GM18867 (cell line): ENCODE results near the gene STARD3.

Experiments
- ATAC-seq: cut with Tn5 transposase; IDR thresholded peaks from one replicate; pipeline ENCODE4 v1.9.1; 2021; ENCODE audit warnings: mild to moderate bottlenecking, moderate library complexity; ENCODE audit not compliant: unreplicated experiment

STARD3 gene

GRCh38 chr17:39634384-39634871 is 2.5 kb upstream of the STARD3 start:
- no peak for ATAC-seq

GRCh38 chr17:39635614-39636176 is 1.2 kb upstream of the STARD3 start:
- no peak for ATAC-seq

GRCh38 chr17:39636587-39636926 is 387 bp upstream of the STARD3 start:
- ATAC-seq = peak; percentile 9

- no peak for ATAC-seq
Observed at GRCh38 chr17:39638317-39638716, 1.4 kb downstream of the STARD3 start.

- ATAC-seq = no peak
Observed at GRCh38 chr17:39639043-39639442, 2.1 kb downstream of the STARD3 start.

- ATAC-seq = no peak
Observed at GRCh38 chr17:39639566-39640458, 2.9 kb downstream of the STARD3 start.

- ATAC-seq = no peak
Observed at GRCh38 chr17:39640591-39641031, 3.7 kb downstream of the STARD3 start.

- no peak for ATAC-seq
Observed at GRCh38 chr17:39641097-39641496, 4.2 kb downstream of the STARD3 start.

GRCh38 chr17:39641883-39642282 is 4.9 kb downstream of the STARD3 start:
- ATAC-seq = no peak

- no peak for ATAC-seq
Observed at GRCh38 chr17:39642291-39643074, 5.5 kb downstream of the STARD3 start.

GRCh38 chr17:39643271-39643670 is 6.3 kb downstream of the STARD3 start:
- no peak for ATAC-seq

GRCh38 chr17:39647256-39647655 is 10.3 kb downstream of the STARD3 start:
- no peak for ATAC-seq

- ATAC-seq = no peak
Observed at GRCh38 chr17:39648616-39649366, 11.8 kb downstream of the STARD3 start.

GRCh38 chr17:39650121-39650579 is 13.2 kb downstream of the STARD3 start:
- no peak for ATAC-seq

- no peak for ATAC-seq
Observed at GRCh38 chr17:39651923-39652586, 15.1 kb downstream of the STARD3 start.

- no peak for ATAC-seq
Observed at GRCh38 chr17:39652587-39653315, 15.8 kb downstream of the STARD3 start.

GRCh38 chr17:39653316-39653661 is 16.3 kb downstream of the STARD3 start:
- ATAC-seq = no peak

GRCh38 chr17:39653662-39654331 is 16.9 kb downstream of the STARD3 start:
- ATAC-seq = no peak

- no peak for ATAC-seq
Observed at GRCh38 chr17:39655105-39655504, 18.2 kb downstream of the STARD3 start.
